Endothelial cell of umbilical vein (primary cell): Measurements from ENCODE around the gene LIPE.

Source experiments
- CTCF ChIP-seq, 2 donors: IDR thresholded peaks; 1 replicate in 1 of 2; 2 replicates in 1 of 2; pipeline ENCODE4 v1.5.1; 2011; ENCODE audit warnings: low read length in 2 of 2, mild to moderate bottlenecking in 2 of 2, moderate library complexity in 2 of 2, control low read depth in 1 of 2, inconsistent platforms in 1 of 2, low read depth in 1 of 2; ENCODE audit not compliant: insufficient read depth in 1 of 2; ENCODE audit errors: extremely low read depth in 1 of 2
- EZH2 ChIP-seq: IDR thresholded peaks from 2 replicates; pipeline ENCODE4 v1.6.1; 2012; ENCODE audit warnings: borderline replicate concordance, low read depth, mild to moderate bottlenecking, moderate library complexity, low read length, inconsistent platforms; ENCODE audit not compliant: severe bottlenecking
- GATA2 ChIP-seq: IDR thresholded peaks from 2 replicates; pipeline ENCODE4 v1.7.0; 2011; ENCODE audit warnings: low read depth, mild to moderate bottlenecking, moderate library complexity, mixed read lengths, low read length; ENCODE audit not compliant: insufficient read length, insufficient read depth
- POLR2A ChIP-seq: IDR thresholded peaks from 2 replicates; pipeline ENCODE4 v1.6.1; 2012; ENCODE audit warnings: low read depth, mild to moderate bottlenecking, control low read depth, low read length
- POLR2AphosphoS5 ChIP-seq: IDR thresholded peaks from 2 replicates; pipeline ENCODE4 v1.6.1; 2012; ENCODE audit warnings: low read depth, mild to moderate bottlenecking, control low read depth, low read length, moderate library complexity; ENCODE audit not compliant: insufficient read depth

- no peak for TF ChIP-seq CTCF (IDR thresholded peaks at IDR 0.05; ENCODE audit: extremely low read depth in 1 of 2, insufficient read depth in 1 of 2, low read depth in 1 of 2, low read length in 2 of 2)
- TF ChIP-seq POLR2A, result no peak
- no peak for TF ChIP-seq POLR2AphosphoS5
- no peak for TF ChIP-seq EZH2
- no peak for TF ChIP-seq GATA2
Observed at GRCh38 chr19:42370626-42371175, 56.5 kb downstream of the LIPE start.
